HEK293T (cell line): ENCODE measurements around the gene ZNF134.

ENCODE experiments used
- ARNT ChIP-seq: fragments of 450-650 bp; IDR thresholded peaks from 2 replicates; pipeline ENCODE4 v1.6.1; 2017; ENCODE audit warnings: mild to moderate bottlenecking
- BHLHE40 ChIP-seq: fragments of 450-650 bp; IDR thresholded peaks from 2 replicates; pipeline ENCODE4 v1.6.1; 2016; ENCODE audit warnings: mild to moderate bottlenecking, moderate library complexity, borderline replicate concordance
- CTBP1 ChIP-seq: fragments of 450-650 bp; IDR thresholded peaks from 2 replicates; pipeline ENCODE4 v1.6.1; 2016; ENCODE audit warnings: borderline replicate concordance
- ELF4 ChIP-seq: fragments of 450-650 bp; IDR thresholded peaks from 2 replicates; pipeline ENCODE4 v1.6.1; 2017; ENCODE audit warnings: antibody characterized with exemption
- FOXA1 ChIP-seq: fragments of 450-650 bp; IDR thresholded peaks from 2 replicates; pipeline ENCODE4 v1.6.1; 2016; ENCODE audit warnings: mild to moderate bottlenecking
- FOXK2 ChIP-seq: fragments of 450-650 bp; IDR thresholded peaks from 2 replicates; pipeline ENCODE4 v1.6.1; 2016; ENCODE audit warnings: mild to moderate bottlenecking
- NFRKB ChIP-seq: fragments of 450-650 bp; IDR thresholded peaks from 2 replicates; pipeline ENCODE4 v1.6.1; 2016; ENCODE audit warnings: mild to moderate bottlenecking, moderate library complexity
- SP1 ChIP-seq: fragments of 450-650 bp; IDR thresholded peaks from 2 replicates; pipeline ENCODE4 v1.6.1; 2017
- SUZ12 ChIP-seq: fragments of 450-650 bp; IDR thresholded peaks from 2 replicates; pipeline ENCODE4 v1.6.1; 2016; ENCODE audit warnings: mild to moderate bottlenecking
- TF ChIP-seq, protein P1 (sequence below): fragments of 450-650 bp; IDR thresholded peaks from 2 replicates; pipeline ENCODE4 v1.6.1; 2016

DNA sequence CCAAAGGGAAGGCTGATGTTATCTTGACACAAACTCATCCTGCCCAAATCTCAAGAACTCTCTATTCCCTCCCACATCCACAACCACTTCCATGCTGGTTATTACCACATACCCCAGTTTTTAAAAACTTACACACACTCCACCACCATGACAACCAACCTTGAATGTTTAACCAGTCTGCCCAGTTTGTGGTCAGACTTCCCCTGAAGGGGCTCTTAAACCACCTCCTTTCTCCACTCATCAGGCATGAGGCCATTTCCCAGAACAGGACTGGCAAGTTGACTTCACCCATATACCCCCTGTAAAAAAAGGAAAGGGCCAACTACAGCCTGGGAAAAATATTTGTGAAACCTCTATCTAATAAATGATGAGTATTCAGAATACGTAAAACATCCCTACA is 42.3 kb downstream of the ZNF134 start:
- no peak for TF ChIP-seq SP1
- TF ChIP-seq BHLHE40 = no peak
- no peak for TF ChIP-seq ARNT
- TF ChIP-seq, protein P1, sequence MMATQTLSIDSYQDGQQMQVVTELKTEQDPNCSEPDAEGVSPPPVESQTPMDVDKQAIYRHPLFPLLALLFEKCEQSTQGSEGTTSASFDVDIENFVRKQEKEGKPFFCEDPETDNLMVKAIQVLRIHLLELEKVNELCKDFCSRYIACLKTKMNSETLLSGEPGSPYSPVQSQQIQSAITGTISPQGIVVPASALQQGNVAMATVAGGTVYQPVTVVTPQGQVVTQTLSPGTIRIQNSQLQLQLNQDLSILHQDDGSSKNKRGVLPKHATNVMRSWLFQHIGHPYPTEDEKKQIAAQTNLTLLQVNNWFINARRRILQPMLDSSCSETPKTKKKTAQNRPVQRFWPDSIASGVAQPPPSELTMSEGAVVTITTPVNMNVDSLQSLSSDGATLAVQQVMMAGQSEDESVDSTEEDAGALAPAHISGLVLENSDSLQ = no peak
- no peak for TF ChIP-seq CTBP1
- TF ChIP-seq FOXK2 = no peak
- TF ChIP-seq NFRKB = no peak
- no peak for TF ChIP-seq ELF4
- no peak for TF ChIP-seq FOXA1
- TF ChIP-seq SUZ12 = no peak
